Nephron progenitor cell (in vitro differentiated cells): ENCODE measurements around the gene PTAFR.
A peak's percentile ranks its signal among the peaks of the same experiment; 100 is the strongest.

Experiments used
- DNase-seq: peaks from one replicate; pipeline ENCODE4 v3.0.0; 2021
- H3K27ac Mint-ChIP-seq: 2 replicates; pipeline ENCODE4 v1.8.0; 2021; ENCODE audit warnings: mild to moderate bottlenecking, moderate library complexity, mixed read lengths
- H3K27me3 Mint-ChIP-seq: 2 replicates; pipeline ENCODE4 v1.8.0; 2021; ENCODE audit warnings: mild to moderate bottlenecking, low read depth, mixed read lengths; ENCODE audit not compliant: poor library complexity
- H3K36me3 Mint-ChIP-seq: 2 replicates; pipeline ENCODE4 v1.8.0; 2021; ENCODE audit warnings: low read depth, mixed read lengths
- H3K4me1 Mint-ChIP-seq: 2 replicates; pipeline ENCODE4 v1.8.0; 2021; ENCODE audit warnings: mixed read lengths
- H3K4me3 Mint-ChIP-seq: 2 replicates; pipeline ENCODE4 v1.8.0; 2021; ENCODE audit warnings: mild to moderate bottlenecking, moderate library complexity, mixed read lengths
- H3K9me3 Mint-ChIP-seq: 2 replicates; pipeline ENCODE4 v1.8.0; 2021; ENCODE audit warnings: mild to moderate bottlenecking, moderate library complexity, mixed read lengths
- TF ChIP-seq, protein P1 (sequence below): fragments of 200-600 bp; sonication (generic); IDR thresholded peaks from 2 replicates; pipeline ENCODE4 v1.5.0; 2021; ENCODE audit warnings: antibody characterized with exemption

Gene PTAFR

DNA sequence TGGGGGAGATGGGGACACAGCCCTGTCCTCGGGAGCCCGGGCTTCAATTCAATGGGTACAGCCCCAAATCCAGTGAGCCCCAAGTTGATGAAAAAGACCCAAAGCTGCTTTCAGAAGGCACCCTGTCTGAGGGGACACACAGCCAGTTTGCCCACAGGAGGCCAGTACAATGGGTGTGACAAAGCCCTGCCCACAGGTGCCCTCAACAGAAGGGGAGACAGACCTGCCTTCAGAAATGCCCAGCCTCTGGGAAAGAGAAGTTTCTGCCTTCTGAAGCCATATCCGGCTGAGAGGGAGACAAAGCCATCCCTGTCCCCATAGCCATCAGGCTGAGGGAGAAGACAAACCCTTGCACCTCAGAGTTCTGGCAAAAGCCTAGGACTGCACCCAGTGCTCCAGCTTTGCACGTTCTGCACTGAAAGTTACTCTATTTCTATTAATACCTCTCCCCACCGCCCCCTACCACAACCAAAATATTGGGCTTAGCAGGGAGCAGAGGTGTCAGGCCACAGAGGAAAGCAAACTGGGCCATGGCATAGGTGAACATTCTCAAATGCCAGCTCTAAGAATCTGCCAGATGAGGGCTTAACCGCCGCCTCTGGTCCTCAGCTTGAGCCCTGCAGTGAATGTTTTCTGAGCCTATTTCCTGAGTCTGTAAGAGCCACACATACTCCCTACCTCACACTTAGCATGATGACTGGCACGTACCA lies 18.0 kb upstream of the PTAFR start:
- Mint-ChIP-seq H3K27ac (no peak overlapping the region), H3K36me3 (peaks cover 10% of the 10 kb centered on the region), H3K4me1 (peaks cover 39% of the 10 kb centered on the region), H3K9me3 (no peaks in the 10 kb centered on the region), H3K27me3 (no peaks in the 10 kb centered on the region), H3K4me3 (no peak overlapping the region)
- TF ChIP-seq, protein P1, sequence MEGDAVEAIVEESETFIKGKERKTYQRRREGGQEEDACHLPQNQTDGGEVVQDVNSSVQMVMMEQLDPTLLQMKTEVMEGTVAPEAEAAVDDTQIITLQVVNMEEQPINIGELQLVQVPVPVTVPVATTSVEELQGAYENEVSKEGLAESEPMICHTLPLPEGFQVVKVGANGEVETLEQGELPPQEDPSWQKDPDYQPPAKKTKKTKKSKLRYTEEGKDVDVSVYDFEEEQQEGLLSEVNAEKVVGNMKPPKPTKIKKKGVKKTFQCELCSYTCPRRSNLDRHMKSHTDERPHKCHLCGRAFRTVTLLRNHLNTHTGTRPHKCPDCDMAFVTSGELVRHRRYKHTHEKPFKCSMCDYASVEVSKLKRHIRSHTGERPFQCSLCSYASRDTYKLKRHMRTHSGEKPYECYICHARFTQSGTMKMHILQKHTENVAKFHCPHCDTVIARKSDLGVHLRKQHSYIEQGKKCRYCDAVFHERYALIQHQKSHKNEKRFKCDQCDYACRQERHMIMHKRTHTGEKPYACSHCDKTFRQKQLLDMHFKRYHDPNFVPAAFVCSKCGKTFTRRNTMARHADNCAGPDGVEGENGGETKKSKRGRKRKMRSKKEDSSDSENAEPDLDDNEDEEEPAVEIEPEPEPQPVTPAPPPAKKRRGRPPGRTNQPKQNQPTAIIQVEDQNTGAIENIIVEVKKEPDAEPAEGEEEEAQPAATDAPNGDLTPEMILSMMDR: no peak
- no peak for DNase-seq

DNA sequence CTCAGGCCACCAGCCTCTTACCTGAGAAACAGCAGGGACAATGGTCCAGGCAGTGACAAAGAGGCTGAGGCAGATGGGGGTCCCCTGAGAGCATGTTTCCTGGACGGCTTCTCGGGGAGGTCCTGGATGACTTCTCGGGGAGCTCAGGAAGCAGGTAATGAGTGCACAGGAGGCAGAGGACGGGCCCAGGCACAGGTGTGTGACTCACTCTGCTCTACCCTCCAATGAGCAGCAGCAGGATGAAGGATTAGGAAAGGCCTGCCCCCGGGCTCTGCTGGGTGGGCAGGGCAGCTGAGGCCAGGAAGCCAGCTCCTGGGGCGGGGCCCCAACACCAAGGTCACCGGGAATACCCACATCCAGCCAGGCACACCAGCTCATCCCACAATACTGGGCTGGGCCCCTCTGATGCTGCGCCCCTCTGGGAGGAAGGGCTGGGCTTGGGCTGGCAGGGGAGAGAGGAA lies 17.2 kb upstream of the PTAFR start:
- TF ChIP-seq, protein P1: no peak
- no peaks in the 10 kb centered on the region for H3K27me3 Mint-ChIP-seq
- peaks cover 39% of the 10 kb centered on the region for H3K4me1 Mint-ChIP-seq
- H3K4me3 Mint-ChIP-seq: no peak overlapping the region
- no peak overlapping the region for H3K27ac Mint-ChIP-seq
- H3K36me3 Mint-ChIP-seq: peaks cover 2% of the 10 kb centered on the region
- DNase-seq: no peak
- no peaks in the 10 kb centered on the region for H3K9me3 Mint-ChIP-seq

DNA sequence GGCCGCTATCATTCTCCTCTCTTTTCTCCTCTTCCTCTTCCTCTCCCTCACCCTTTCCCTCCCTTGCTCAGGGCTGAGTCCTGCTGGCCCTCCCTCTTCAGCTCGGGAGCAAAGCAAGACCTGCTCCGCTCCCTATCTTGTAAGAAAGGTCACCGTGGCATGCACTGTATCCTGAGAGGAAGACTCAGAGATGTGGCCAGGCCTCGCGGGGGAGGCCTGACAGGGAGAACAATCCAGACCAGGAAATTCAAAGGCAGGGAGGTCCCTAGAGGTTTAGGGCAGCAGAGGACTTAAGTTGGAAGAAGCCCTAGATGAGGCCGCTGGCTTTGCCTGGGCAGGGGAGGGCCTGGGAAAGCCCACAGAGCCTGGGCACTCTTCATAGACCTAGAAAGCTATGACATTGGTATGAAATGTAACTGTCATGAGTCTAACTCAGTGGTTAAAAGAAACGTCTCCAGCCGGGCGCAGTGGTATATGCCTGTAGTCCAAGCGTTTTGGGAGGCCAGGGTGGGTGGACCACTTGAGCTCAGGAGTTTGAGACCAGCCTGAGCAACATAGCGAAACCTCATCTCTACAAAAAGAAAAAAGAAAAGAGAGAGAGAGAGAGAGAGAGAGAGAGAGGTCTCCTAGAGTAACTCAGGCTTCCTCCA lies 14.6 kb upstream of the PTAFR start:
- Mint-ChIP-seq H3K36me3 (no peaks in the 10 kb centered on the region), H3K9me3 (no peaks in the 10 kb centered on the region), H3K4me1 (peaks cover 20% of the 10 kb centered on the region), H3K4me3 (no peak overlapping the region), H3K27ac (peak overlapping the region; percentile 38), H3K27me3 (peaks cover 3% of the 10 kb centered on the region)
- no peak for DNase-seq
- TF ChIP-seq, protein P1: no peak

DNA sequence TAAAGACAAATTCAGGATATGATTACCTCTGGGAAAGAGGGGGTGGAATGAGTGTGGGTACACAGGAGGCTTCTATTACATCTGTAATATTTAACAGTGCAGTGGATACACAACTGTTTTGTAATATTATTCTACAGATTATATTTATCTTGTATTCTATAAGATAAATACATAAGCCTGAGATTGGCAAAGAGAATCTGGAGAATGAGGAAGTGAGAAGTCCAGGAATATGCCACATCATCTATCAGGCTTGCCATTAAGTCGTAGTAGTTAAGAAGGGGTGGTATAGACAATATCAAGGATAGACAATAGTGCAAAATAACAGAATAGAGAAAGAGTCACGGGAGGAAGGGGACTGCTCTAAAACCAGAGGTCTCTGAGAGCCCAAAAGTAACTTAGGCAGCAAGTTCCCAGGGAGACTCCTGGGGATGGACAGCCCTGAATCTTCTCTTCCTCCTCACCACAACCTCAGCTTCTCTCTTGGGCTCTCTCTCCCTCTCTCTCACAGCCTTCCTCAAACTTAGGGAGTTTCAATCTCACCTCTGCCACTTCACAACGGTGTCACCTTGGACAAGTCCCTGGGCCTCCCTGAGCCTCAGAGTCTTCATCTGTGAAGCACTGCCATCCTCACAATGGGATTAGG lies 14.0 kb upstream of the PTAFR start:
- no peaks in the 10 kb centered on the region for H3K9me3 Mint-ChIP-seq
- peak overlapping the region; percentile 38 for H3K27ac Mint-ChIP-seq

DNA sequence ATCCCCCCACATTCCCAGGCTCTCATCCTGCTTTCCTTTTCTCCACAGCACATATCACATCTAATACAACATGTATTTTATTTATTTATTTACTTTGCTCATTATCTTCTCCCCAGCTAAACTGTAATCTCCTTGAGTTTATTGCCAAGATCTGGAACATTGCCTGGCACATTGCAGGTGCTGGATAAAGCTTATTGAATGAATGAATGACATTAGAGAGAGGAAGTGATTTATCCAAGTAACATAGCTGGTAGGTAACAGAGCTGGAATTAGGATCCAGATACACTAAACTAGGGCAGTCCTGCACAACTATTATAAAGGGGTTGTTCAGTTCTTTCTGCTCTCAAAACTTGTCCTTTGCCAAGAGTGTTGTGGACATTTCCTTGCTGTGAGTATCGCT lies 8.6 kb upstream of the PTAFR start:
- no peak for DNase-seq
- TF ChIP-seq, protein P1: no peak
- Mint-ChIP-seq H3K36me3 (no peaks in the 10 kb centered on the region), H3K27me3 (peaks cover 7% of the 10 kb centered on the region), H3K4me1 (no peaks in the 10 kb centered on the region), H3K9me3 (no peaks in the 10 kb centered on the region), H3K4me3 (no peak overlapping the region), H3K27ac (no peak overlapping the region)

More for the DNA sequence above, 14.0 kb upstream of the PTAFR start:
- Mint-ChIP-seq H3K36me3 (no peaks in the 10 kb centered on the region), H3K4me3 (no peak overlapping the region), H3K4me1 (peaks cover 20% of the 10 kb centered on the region), H3K27me3 (peaks cover 3% of the 10 kb centered on the region)
- no peak for DNase-seq
- TF ChIP-seq, protein P1: no peak
